Urinary bladder (tissue), 4 donors: Measurements from ENCODE around the gene AGGF1. TPM values are rescaled to one million over a fixed set of nuclear protein-coding genes. Genes with fewer than 3 reads are reported as not detected.
A peak's percentile ranks its signal among the peaks of the same experiment; 100 is the strongest.
"Not testable (repeated sequence)": the region's sequence is repeated elsewhere in the genome, so short reads cannot be mapped to it uniquely, and the experiment has no call there.

Experiments
- DNase-seq: peaks from one replicate; pipeline ENCODE4 v3.0.0-alpha.2; 2015; ENCODE audit errors: extremely low spot score
- H3K27ac ChIP-seq: one replicate; pipeline ENCODE4 v1.5.1; 2013; ENCODE audit warnings: low read depth, mild to moderate bottlenecking, moderate library complexity
- H3K36me3 ChIP-seq: one replicate; pipeline ENCODE4 v1.6.1; 2013; ENCODE audit warnings: mild to moderate bottlenecking, moderate library complexity; ENCODE audit not compliant: insufficient read depth
- H3K4me1 ChIP-seq: one replicate; pipeline ENCODE4 v1.6.1; 2013; ENCODE audit warnings: mild to moderate bottlenecking, moderate library complexity; ENCODE audit not compliant: insufficient read depth
- H3K4me3 ChIP-seq: one replicate; pipeline ENCODE4 v1.5.1; 2013; ENCODE audit warnings: low read depth, low read length
- WGBS: extraction: QIAGEN DNeasy Blood & Tissue Kit; methylation state at CpG from one replicate; pipeline ENCODE4 v1.1.7; 2013; 5-methylcytosine and 5-hydroxymethylcytosine counted together
- polyA plus RNA-seq: library from polyadenylated mRNA; stranded (reverse); fragments of 200-250 nt; gene quantifications from one replicate; pipeline ENCODE4 v1.2.3, GENCODE V29; 2013
- total RNA-seq: library from RNA; depleted of rRNA; stranded (reverse); fragments of >200 nt; gene quantifications from one replicate; pipeline ENCODE4 v1.2.3, GENCODE V29; 2014
- donor health status: healthy with polysubstance abuse.
- donor health status: healthy.

AGGF1 gene
- 35.8 TPM for total RNA-seq
- 12.2 TPM for polyA plus RNA-seq

- Histone ChIP-seq H3K27ac (peak within 1 kb of the TSS; percentile 80), H3K4me3 (peak within 1 kb of the TSS; percentile 88), H3K36me3 (no peaks in the 10 kb centered on the region), H3K4me1 (no peaks in the 10 kb centered on the region)
- peak; percentile 92 for DNase-seq
- under 1% methylated on average over 82 of the region's 82 CpGs for WGBS
Observed at GRCh38 chr5:77030097-77031071, at the start of gene AGGF1. Gene AGGF1, plus strand, starts transcription at chr5:77030404. Its CDS starts 363 bp downstream, at chr5:77030767.

- Histone ChIP-seq H3K4me1 (no peaks in the 10 kb centered on the region), H3K36me3 (no peaks in the 10 kb centered on the region), H3K27ac (no peak overlapping the region), H3K4me3 (no peak overlapping the region)
- WGBS, result 65% methylated on average over 8 of the region's 8 CpGs
- no peak for DNase-seq
Observed at GRCh38 chr5:76980518-76981144, 49.6 kb upstream of the AGGF1 start.

- Histone ChIP-seq H3K4me1 (no peaks in the 10 kb centered on the region), H3K27ac (no peak overlapping the region), H3K4me3 (no peak overlapping the region), H3K36me3 (no peaks in the 10 kb centered on the region)
- WGBS, result 76% methylated on average over 2 of the region's 2 CpGs
- DNase-seq, result no peak
Observed at GRCh38 chr5:76982450-76982849, 47.8 kb upstream of the AGGF1 start.

GRCh38 chr5:76983468-76983867, 46.7 kb upstream of the AGGF1 start:
- no peak overlapping the region for H3K4me3 ChIP-seq
- H3K36me3 ChIP-seq, result no peaks in the 10 kb centered on the region
- no peak overlapping the region for H3K27ac ChIP-seq
- H3K4me1 ChIP-seq, result no peaks in the 10 kb centered on the region
- DNase-seq, result no peak
- WGBS, result 73% methylated on average over 3 of the region's 3 CpGs

- DNase-seq, result no peak
- no peaks in the 10 kb centered on the region for H3K4me1 ChIP-seq
- no peak overlapping the region for H3K4me3 ChIP-seq
- no peak overlapping the region for H3K27ac ChIP-seq
- no peaks in the 10 kb centered on the region for H3K36me3 ChIP-seq
- 27% methylated on average over 6 of the region's 6 CpGs for WGBS
Observed at GRCh38 chr5:76986825-76987526, 43.2 kb upstream of the AGGF1 start.

- WGBS, result 73% methylated on average over 5 of the region's 5 CpGs
- no peaks in the 10 kb centered on the region for H3K4me1 ChIP-seq
- H3K27ac ChIP-seq, result no peak overlapping the region
- DNase-seq, result no peak
- H3K36me3 ChIP-seq, result no peaks in the 10 kb centered on the region
- H3K4me3 ChIP-seq, result no peak overlapping the region
Observed at GRCh38 chr5:76990899-76991459, 39.2 kb upstream of the AGGF1 start.

GRCh38 chr5:76993436-76993835, 36.8 kb upstream of the AGGF1 start:
- H3K36me3 ChIP-seq, H3K4me3 ChIP-seq, DNase-seq, H3K4me1 ChIP-seq, H3K27ac ChIP-seq: not testable (repeated sequence)
- WGBS, result 91% methylated on average over 9 of the region's 9 CpGs

GRCh38 chr5:76994337-76994736, 35.9 kb upstream of the AGGF1 start:
- DNase-seq, result no peak
- Histone ChIP-seq H3K4me1 (no peaks in the 10 kb centered on the region), H3K4me3 (no peak overlapping the region), H3K36me3 (no peaks in the 10 kb centered on the region), H3K27ac (no peak overlapping the region)
- WGBS, result 77% methylated on average over 6 of the region's 6 CpGs

GRCh38 chr5:76998251-76998650, 32.0 kb upstream of the AGGF1 start:
- H3K4me1 ChIP-seq, H3K36me3 ChIP-seq, DNase-seq, H3K27ac ChIP-seq, H3K4me3 ChIP-seq: not testable (repeated sequence)
- 90% methylated on average over 4 of the region's 4 CpGs for WGBS

- no peaks in the 10 kb centered on the region for H3K4me1 ChIP-seq
- DNase-seq, result no peak
- no peak overlapping the region for H3K27ac ChIP-seq
- no peak overlapping the region for H3K4me3 ChIP-seq
- WGBS, result 71% methylated on average over 2 of the region's 2 CpGs
- no peaks in the 10 kb centered on the region for H3K36me3 ChIP-seq
Observed at GRCh38 chr5:76999451-76999850, 30.8 kb upstream of the AGGF1 start.

GRCh38 chr5:77003246-77003645, 27.0 kb upstream of the AGGF1 start:
- WGBS, result 23% methylated on average over 1 of the region's 1 CpG
- Histone ChIP-seq H3K4me1 (no peaks in the 10 kb centered on the region), H3K36me3 (no peaks in the 10 kb centered on the region), H3K27ac (no peak overlapping the region), H3K4me3 (no peak overlapping the region)
- no peak for DNase-seq

- Histone ChIP-seq H3K4me3 (no peak overlapping the region), H3K27ac (no peak overlapping the region), H3K4me1 (no peaks in the 10 kb centered on the region), H3K36me3 (no peaks in the 10 kb centered on the region)
- DNase-seq, result no peak
- 78% methylated on average over 2 of the region's 2 CpGs for WGBS
Observed at GRCh38 chr5:77006124-77006523, 24.1 kb upstream of the AGGF1 start.

GRCh38 chr5:77008413-77008812, 21.8 kb upstream of the AGGF1 start:
- WGBS, result 55% methylated on average over 3 of the region's 3 CpGs
- no peaks in the 10 kb centered on the region for H3K4me1 ChIP-seq
- H3K4me3 ChIP-seq, result no peak overlapping the region
- no peak for DNase-seq
- no peaks in the 10 kb centered on the region for H3K36me3 ChIP-seq
- no peak overlapping the region for H3K27ac ChIP-seq
